KG1 (cell line): Measurements from ENCODE around the gene NCF4.

Experiments
- DNase-seq: peaks from one replicate; lab custom pipeline; 2025; lab: John Stamatoyannopoulos, UW

Gene NCF4

DNA sequence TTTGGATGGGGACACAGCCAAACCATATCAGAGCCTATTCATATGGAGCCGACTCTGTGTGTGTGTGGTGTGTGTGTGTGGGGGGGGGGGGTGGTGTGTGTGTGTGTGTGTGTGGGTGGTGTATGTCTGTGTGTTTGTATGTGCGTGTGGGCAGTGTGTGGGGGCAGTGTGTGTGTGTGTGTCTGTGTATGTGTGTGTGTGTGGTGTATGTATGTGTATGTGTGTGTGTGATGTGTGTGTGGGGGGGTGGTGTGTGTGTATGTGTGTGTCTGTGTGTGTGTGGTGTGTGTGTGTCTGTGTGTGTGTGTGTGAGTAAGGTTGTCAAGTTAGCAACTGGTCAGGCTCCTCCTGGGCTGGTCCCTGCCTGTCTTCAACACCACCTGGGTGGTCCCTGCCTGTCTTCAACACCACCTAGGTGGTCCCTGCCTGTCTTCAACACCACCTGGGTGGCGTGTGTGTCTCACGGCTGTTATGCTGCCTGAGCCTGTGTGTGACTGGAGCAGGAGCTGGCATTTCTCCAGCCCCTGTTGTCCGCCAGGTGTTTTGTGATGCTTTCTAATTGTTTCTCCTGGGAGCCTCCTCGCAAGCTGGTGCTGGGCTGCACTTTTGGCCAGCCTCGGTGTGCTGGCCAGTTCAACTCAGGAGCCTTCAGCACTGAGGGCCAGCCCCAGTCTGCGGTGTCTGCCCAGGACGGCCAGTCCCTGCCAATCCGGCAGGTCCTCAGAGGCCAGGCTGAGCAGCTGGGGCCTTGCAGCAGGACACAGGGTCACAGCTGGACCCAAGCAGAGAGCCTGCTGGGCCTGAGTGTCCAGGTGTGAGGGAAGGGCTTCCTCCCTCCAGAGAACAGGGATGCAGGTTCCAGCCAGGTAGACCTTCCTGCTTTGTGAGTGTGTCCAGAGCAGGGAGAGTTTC, 22.4 kb upstream of the NCF4 start:
- DNase-seq: no peak

DNA sequence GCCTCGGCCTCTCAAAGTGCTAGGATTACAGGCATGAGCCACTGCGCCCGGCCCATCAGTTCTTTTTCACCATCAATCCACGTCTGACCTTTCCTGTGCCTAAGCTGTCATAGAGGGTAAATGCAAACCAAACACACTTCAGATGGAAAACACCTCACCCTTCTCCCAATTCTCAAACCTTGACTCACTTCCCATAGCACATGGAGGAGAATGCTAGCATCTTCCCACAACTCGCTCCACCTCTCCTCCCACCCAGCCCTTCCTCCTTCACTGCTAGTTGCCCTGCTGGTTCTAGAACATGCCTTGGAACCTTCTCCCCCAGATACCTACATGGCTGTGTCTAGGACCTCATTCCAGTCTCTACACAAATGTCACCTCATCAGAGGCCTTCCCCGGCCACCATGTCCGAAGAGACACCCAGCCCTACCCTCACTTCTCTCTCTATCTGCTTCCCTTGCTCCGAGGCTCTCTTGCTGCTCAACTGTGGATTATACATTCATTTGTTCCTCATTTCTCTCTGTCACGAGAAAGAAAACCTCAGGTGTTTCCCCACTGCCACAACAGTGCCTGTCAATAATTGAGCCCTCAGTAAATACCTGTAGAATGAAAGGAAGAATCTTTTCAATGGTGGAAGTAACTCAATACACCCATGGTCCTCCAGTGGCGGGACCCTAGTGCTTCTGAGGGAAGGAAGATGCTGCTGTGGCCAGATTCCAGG, 21.3 kb upstream of the NCF4 start:
- no peak for DNase-seq

DNA sequence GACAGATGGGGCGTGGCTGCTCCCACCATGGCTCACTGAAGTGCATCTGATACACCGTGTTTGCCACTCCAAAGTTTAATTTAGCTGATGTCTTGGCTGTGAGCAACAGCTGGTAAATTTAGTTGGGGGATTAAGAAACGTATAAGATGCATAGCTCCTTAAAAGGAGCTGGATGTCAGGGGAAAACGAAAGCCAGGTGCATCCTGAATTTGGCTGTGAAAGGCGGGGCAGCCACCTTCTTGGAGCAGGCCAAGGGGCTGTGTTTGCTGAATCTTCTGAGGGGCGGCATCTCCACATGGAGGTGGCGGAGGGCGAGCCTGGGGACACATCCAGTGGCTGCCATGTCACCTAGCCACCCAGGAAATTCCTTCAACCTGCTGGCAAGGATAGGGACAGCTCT, 20.7 kb upstream of the NCF4 start:
- no peak for DNase-seq

DNA sequence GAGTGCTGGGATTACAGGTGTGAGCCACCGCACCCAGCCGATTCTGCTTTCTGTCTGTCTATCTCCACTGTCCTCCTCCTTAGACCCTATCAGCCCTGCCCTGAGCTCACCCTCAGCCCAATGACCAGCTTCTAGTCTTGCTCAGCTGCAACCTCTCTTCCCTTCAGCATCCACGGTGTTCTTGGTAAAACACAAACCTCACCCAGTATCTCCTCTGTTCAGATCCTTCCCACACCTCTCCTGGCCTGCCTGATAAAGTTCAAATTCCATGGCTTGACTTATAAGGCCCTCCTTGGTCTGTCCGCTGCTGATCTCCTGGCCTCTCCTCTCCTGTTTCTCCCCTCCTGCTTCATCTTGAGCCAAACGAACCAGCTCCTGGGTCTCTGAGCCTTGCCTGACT, 14.5 kb upstream of the NCF4 start:
- DNase-seq: no peak

DNA sequence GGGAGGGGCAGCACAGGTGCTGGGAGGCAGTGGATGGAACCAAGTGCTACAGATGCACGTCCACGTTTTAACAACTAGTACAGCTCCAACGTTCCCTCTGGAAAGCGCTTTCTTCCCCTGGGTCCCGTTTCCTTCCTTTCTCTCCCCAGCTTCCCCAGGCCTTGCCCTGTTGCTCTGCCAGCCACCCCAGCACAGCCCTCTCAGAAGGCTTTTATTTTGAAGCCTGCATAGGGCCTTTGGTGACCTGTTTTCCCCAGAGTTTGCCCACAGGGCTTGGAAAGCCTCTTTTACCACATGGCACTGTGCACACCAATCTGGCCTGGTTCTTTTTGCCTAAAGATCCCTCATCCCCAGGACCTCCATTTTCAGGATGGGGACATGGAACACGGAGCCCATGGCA, 13.9 kb upstream of the NCF4 start:
- DNase-seq: no peak

DNA sequence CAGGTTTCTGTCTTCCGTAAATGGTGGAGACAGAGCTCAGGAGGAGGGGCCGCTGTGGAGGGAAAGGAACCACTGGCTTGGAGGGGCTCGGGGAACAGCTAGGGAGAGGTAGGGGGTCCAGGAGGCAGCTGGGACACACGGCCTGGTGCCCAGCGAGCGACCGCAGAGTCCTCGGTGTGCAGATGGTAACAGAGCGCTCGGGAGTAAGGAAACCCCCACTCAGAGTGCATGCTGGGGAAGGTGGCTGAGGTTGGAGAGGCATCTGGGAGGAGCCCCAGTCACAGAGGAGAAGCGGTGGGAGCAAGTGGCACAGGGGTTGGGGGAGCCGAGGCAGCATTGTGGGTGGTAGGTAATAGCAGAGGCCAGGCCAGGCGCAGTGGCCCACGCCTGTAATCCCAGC, 10.8 kb upstream of the NCF4 start:
- DNase-seq: no peak

DNA sequence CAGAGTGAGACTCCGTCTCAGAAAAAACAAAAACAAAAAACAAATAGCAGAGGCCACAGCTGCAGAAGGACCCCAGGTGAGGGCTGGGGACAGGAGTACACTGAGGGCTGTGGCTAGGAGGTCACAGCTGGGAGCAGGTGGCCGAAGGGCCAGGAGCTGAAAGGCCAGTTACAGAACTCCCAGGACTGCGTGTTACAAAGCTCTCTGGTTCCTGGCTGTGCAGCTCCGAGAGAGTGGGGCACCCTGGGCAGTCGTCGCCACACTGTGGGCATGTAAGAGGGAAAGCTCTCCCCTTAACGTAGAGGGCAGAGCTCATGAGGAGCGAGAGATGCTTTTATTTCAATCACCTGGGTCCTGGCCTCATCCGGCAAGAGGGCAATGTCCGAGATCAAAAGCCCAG, 10.1 kb upstream of the NCF4 start:
- DNase-seq: no peak

DNA sequence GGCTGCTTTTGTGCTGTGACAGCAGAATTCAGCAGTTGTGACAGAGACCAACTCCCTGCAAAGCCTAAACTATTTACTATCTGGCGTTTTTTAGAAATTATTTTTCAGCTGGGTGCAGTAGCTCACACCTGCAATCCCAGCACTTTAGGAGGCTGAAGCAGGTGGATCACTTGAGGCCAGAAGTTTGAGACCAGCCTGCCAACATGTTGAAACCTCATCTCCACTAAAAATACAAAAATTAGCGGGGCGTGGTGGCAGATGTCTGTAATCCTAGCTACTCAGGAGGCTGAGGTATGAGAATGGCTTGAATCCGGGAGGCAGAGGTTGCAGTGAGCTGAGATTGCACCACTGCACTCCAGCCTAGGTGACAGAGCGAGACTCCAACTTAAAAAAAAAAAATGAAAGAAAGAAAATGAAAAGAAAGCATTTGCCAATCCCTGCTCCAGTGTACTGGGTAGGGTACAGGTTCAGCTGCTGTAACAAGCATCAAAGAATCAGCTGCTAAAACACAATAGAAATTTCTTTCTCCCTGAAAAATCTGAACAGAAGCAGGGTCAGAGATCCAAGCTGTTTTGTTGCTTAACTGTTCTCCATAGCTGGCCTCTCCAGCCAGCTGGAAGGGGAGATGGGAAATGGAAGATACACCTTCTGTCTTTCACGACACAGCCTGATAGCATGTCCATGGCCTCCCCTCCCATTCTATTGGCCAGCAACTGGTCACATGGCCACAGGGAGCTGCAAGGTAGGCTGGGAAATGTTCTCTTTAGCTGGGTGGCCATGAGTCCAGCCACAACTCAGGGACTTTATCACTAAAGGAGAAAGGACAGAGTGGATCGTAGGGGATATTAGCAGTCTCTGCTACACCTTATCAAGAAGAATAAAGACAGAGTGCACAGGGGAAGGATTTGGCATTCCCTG, 8.5 kb upstream of the NCF4 start:
- no peak for DNase-seq

DNA sequence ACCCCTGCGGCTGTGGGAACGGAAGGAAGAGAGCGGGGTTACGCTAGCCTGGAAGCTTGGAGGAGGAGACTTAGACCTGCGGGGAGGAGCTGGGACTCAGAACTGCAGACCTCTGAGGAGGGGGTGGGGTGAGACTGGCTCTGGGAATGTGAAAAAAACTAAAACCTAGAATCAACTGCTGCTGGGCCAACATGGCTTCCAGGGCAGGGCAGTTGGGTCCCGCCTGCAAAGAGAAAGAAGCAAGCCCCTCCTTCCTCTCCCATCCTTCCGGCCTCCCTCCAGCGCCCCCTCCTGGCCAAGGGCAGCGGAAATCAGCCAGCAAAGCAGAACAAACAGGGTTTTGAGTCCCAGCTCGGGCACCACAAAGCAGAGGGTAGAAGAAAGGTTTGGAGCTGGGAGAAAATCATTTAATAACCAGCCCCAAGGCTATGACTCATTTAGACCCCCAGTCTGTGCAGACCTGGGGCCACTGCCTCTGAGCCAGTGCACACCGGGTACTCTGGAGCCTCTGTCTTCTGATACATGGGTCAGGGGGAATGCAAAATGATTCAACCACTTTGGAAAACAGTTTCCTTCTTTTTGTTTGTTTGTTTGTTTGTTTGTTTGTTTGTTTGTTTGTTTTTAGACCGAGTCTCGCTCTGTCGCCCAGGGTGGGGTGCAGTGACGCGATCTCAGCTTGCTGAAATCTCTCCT, 7.3 kb upstream of the NCF4 start:
- peak; percentile 81 for DNase-seq

DNA sequence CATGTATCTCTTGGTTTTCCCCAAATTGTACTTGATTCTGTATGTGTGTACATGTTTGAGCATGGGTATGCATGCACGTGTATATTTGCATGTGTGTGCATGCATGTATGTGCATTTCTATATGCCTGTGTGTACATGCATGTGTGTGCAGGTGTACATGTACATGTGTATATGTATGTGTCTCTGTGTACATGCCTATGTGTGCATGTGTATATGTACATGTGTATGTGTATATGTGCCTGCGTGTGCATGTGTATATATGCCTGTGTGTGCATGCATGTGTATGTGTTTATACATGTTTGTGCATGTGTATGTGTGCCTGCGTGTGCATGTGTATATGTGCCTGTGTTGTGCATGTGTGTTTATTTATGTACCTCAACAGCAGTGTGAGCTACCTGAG, 5.3 kb upstream of the NCF4 start:
- DNase-seq: no peak

DNA sequence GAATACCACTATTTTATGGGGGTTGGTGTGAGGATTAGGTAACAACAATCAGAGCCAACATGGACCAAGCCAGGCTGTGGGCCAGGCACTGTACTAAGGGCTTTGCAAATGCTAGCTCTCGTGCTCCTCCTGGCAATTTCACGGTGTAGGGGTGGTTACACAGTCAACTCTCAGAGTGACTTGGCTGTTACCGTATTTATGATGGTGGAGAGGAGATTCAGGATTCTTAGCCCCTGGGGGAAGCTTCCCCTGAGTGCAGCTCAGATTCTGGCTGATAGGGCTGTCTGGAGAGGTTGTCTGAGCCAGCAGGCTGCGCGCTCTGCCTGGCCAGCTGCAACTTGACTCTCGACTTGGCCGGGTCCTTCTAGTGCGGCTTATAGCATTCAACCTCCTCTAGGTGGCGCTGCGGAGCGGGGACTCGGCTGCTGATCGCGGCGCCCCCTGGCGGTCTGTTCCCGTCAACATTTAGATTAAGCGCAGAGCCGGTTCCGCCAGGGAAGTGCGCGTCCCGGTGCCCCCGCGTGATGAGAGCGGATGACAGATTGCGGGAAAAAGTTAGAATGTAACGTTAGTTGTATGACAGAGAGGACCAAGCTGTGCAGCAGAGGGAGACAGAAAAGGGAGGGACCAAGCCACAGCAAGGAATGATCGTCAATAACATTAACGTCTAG, 4.5 kb upstream of the NCF4 start:
- peak; percentile 88 for DNase-seq

DNA sequence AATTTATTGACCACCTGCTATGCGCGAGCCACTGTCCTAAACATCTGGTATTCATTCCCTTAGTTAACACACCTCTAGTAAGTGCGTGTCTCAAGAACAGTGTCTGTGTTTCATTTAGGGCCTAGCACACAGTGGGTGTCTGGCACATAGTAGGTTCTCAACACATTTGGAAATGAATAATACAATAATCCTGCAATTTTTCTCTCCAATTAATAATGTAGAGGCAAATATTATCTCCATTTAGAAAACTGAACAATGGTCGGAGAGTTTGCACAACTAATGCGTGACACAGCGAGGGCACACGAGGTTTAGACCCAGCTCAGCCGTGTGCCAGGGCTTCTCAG, 4.0 kb upstream of the NCF4 start:
- DNase-seq: no peak

DNA sequence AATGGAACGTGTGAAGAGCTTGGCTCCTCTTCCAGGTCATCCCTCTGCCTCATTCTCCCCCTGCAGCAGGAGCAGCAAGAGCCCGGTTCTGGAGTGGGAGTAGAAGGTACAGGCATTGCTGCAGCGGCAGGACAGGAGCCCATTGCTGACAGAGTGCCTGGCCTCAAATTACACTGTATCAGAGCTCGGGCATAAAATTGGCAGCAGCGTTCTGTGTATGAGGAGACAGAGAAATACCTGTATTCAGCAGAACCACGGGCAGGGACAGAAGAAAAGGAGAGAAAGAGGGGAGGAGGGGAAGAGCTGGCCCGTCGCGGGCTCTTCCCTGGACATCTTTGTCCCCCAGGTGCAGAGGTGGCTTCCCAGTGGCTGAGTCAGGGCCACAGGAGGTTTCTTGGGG, 2.6 kb upstream of the NCF4 start:
- DNase-seq: no peak

DNA sequence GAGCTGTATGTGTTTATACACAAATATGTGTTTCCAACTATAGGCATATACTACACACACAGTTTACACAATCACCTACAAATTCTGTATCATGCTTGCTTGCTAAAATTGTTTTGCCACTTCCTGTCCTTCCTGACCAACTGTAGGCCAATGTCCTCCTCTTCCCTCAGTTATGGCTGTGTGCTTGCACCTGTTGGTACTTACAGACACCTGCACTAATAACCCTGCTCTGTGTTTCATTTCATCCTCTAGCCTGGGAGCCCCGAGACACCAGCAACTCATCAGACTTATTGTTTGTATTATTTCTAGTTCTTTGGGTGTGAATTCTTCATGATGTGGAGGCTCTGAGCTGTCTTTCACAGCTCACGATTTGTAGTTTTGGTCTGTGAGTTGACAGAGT, 1.8 kb upstream of the NCF4 start:
- DNase-seq: no peak

DNA sequence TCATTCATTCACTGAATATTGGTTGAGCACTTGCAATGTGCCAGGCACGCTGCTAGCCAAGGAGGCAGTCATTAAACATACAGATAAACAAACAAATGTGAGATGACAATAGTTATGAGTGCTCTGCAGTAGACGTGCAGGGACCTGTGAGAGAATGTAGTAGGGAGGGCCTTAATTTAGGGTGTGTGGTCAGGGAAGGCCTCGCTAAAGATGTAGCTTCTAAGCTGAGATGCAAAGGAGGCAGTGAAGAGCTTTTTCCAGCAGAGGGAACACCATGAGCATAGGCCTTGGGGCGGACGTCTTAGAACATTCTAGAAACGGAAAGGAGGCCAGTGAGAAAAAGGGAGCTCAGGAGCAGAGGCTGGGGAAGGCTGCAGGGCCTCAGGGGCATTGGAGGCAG, 789 bp upstream of the NCF4 start:
- no peak for DNase-seq

DNA sequence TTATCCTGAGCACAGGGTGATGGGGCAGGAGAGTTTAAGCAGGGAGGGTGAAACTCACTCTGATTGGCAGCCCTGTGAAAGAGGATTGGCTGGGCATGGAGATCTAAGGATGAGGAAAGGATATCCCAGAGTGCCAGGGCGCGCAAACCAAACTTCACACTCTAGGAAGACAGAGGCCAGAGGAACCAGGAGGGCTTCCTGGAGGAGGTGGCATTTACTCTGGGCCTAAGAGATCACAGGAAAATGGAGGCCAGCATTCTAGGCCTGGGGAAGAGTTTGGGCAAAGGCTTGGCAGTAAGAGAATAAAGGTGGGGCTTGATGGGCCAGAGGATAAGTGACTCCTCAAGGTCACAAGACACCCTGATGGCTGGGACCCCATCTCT, 377 bp upstream of the NCF4 start:
- DNase-seq: no peak

DNA sequence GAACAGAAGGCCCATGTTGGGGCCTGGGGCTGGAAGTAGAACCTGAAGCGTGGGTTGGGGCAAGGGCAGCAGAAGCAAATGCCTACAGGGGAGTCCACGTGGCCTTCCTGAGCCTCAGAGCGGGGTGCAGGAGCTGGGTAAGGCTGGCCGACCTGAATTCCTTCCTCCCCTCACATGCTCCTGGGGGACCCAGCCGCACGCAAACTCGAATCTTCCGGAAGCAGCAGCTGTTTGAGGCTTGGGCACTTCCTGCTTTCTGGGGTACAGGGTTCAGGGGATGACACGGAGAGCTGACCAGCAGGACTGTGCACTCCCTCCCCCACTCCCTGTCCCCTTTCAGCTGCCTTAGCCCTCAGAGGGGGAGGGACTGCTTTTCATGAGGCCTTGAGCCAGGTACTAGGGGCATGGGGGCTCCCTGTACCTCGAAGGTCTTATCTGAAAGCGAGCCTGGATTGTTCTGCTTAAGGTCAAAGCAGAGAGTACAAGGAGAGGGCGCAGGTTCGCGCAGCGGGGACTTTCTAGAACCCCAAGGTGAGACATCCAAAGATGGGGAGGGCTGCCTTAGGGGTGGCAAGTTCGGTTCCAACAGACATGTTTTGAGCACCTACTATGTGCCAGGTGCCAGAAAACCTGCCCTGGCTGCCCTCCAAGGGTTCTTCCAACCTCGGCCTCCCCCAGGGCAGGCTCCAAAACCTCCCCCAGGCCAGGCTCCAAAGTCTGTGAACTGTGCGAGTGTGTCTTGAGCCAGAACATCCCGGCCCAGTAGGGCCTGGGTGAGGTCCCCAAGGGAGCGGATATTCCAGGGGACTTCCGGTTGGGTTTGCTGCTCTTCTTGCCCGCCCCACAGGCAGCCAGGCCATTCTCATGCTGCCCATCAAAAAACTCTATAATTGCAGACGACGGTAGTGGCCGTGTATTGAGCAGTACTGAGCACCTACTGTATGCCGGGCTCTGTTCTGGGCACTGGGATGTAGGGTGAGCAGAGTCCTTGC, 1.7 kb downstream of the NCF4 start:
- peak; percentile 38 for DNase-seq

DNA sequence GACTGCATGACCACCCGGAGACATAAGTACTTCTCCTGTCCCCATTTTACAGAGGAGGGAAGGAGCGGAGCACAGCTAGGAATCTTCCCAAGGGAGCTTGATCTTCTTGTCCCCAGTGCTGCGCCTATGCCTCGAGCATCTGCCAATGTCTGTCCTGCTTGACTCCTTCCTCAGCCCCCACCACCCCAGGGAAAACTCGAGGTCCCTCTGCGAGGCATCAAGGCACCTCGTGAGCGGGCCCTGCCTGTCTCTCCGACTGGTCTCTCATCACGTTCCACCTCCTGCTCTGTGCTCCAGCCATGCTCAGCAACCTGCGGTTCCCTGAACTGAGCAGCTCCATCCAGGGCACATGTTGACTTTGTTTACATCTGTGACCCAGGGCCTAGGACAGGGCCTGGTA, 2.5 kb downstream of the NCF4 start:
- DNase-seq: no peak

DNA sequence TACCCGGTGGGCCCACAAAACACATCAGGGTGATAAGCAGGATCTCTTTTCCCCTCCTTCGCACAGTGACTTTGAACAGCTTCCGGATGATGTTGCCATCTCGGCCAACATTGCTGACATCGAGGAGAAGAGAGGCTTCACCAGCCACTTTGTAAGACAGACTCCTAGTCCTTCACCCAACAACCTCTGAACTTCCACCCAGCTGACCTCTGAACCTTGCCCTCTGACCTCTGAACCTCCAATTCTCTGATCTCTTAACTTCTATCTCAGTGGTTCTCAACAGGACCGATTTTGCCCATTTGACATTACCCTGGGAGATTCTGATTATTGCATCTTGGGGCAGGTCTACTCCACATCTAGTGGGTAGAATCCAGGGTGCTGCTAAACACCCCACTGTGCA, 3.2 kb downstream of the NCF4 start:
- no peak for DNase-seq
